ENCODE data around the gene KRT86. TPM values are rescaled to one million over a fixed set of nuclear protein-coding genes. Genes with fewer than 3 reads are reported as not detected.

KRT86 gene
- total RNA-seq, 4 donors from 2014 or later = 1.7 TPM; not detected in 3

DNA sequence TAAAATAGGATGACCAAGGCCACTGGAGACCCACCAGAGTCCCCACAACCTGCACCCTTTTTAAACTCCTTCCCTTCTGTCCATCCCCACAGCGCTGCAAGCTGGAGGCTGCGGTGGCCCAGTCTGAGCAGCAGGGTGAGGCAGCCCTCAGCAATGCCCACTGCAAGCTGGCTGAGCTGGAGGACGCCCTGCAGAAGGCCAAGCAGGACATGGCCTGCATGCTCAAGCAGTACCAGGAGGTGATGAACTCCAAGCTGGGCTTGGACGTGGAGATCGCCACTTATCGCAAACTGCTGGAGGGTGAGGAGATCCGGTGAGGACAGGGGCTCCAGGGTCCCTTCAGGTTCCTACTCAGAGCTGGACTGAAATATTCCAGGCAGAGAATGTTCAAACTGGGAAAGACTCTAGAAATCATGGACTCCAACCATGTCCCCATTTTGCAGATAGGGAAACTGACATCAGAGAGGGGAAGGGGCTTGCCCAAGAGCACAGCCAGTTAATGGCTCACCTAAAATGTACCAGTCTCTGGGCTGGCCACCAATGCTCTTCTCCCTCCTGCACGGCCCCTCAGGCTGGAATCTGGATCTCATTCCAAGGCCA, 75.7 kb downstream of the KRT86 start:
- ATAC-seq = no peak

DNA sequence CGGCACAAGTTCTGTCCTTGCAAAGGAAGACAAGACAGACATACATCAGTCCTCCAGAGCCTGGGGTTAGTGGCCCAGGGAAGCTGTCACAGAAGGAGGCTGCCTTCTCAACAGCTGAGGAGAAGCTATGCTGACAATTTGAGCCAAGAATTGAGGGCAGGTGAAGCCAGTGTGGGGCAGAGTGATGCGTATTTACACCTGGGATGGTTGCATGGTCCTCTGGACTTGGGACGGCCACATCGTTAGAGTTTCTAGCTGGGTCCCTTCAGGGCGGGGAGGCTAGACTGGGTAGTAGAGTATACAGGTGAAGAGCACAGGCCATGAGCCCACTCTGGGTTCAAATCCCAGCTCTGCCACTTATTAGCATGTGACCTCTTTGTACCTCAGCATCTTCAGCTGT, 76.3 kb downstream of the KRT86 start:
- WGBS, 2 donors (ENCODE audit: low coverage in 1 of 2) = 80 to 94% methylated on average over 2 to 5 of the region's 5 CpGs
- peaks cover 0 to 8% (median 0%) of the 10 kb centered on the region in 3 donors for H3K4me1 ChIP-seq
- TF ChIP-seq EP300 (IDR thresholded peaks at IDR 0.05) (no peak), POLR2A (IDR thresholded peaks at IDR 0.05) (no peak), CTCF (IDR thresholded peaks at IDR 0.05) (no peak), POLR2AphosphoS5 (IDR thresholded peaks at IDR 0.05) (no peak)
- H3K4me3 ChIP-seq = no peak overlapping the region
- H3K27me3 ChIP-seq = peaks cover 10% of the 10 kb centered on the region
- no peak overlapping the region for H3K27ac ChIP-seq
- H3K36me3 ChIP-seq = no peaks in the 10 kb centered on the region
- no peaks in the 10 kb centered on the region for H3K9me3 ChIP-seq
- no peak for ATAC-seq

More for the DNA sequence above, 75.7 kb downstream of the KRT86 start:
- TF ChIP-seq CTCF (IDR thresholded peaks at IDR 0.05) (no peak), POLR2AphosphoS5 (IDR thresholded peaks at IDR 0.05) (no peak), EP300 (IDR thresholded peaks at IDR 0.05) (no peak), POLR2A (IDR thresholded peaks at IDR 0.05) (no peak)
- 76 to 91% methylated on average over 2 to 6 of the region's 8 CpGs for WGBS, 2 donors (ENCODE audit: low coverage in 1 of 2)
- H3K27ac ChIP-seq = no peak overlapping the region
- H3K27me3 ChIP-seq = peaks cover 4% of the 10 kb centered on the region
- H3K36me3 ChIP-seq = no peaks in the 10 kb centered on the region
- H3K4me1 ChIP-seq = peaks cover 0 to 8% (median 0%) of the 10 kb centered on the region in 3 donors
- no peaks in the 10 kb centered on the region for H3K9me3 ChIP-seq
- no peak overlapping the region for H3K4me3 ChIP-seq

DNA sequence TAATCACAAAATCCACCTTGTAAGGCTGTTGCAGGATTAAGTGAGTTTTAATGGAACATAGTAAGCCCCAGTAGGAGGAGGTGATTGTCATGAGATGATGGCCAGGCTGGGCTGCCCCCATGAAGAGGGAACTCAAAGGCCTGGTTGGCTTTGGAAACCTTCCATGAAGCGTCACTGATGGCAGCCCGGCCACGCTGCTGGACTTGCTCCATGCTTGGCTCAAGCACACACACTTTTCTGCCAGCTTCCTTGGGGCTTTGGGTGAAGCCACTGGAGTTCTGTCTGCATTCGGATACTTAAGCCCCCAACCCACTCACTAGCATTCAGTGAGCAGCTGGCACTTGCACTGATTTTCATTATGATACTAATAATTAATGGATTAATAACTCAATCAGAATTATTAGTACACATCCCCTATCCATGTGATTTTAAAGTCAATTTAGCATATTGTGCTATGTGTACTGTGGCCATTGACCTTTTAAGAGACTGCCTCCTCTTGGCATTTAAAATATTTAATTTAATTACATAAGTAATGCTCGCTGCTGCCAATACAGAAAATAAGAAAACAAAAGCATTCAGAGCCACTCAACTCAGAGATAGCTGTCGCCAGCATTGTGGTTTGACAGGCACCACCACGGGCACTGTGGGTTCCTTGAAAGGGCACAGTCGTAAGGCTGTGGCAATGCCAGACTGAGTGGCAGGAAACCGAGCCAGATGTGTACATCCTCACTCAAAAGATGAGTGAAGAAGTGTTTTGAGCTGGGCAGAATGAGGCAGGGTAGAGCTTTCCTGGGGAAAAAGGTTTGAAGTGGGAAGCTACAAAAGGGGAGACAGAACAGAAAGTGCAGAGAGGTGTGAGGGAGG, 77.0 kb downstream of the KRT86 start:
- TF ChIP-seq CTCF (IDR thresholded peaks at IDR 0.05) (no peak), POLR2A (IDR thresholded peaks at IDR 0.05) (no peak)
- Histone ChIP-seq H3K27me3 (peaks cover 16% of the 10 kb centered on the region), H3K4me1 (peaks cover 0 to 8% (median 0%) of the 10 kb centered on the region in 3 donors), H3K36me3 (no peaks in the 10 kb centered on the region), H3K27ac (no peak overlapping the region), H3K4me3 (no peak overlapping the region), H3K9me3 (no peaks in the 10 kb centered on the region)
- 43 to 54% methylated on average over 8 to 9 of the region's 9 CpGs for WGBS, 2 donors (ENCODE audit: low coverage in 1 of 2)
- ATAC-seq = no peak

DNA sequence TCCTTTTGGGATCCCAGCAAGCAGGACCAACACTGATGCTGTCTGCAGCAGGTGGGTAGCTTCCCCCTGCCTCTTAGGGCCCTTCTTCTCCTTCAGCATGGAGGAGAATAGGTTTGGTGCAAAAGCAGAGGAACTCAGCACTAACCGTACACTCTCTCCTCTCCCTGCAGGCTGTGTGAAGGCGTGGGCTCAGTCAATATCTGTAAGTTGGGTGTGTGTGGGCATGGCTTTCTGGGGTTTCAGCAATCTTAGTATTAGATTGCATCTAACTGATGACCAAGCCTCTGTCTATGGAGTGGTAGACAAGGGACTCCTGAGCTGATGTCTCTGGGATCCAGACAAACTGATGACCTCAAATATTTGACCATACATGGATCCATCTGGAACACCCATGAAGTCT, 78.5 kb downstream of the KRT86 start:
- no peak overlapping the region for H3K27ac ChIP-seq
- ATAC-seq = no peak
- WGBS, 2 donors (ENCODE audit: low coverage in 1 of 2) = 70 to 80% methylated on average over 1 to 2 of the region's 2 CpGs
- TF ChIP-seq POLR2A (IDR thresholded peaks at IDR 0.05) (no peak), EP300 (IDR thresholded peaks at IDR 0.05) (no peak), CTCF (IDR thresholded peaks at IDR 0.05) (no peak), POLR2AphosphoS5 (IDR thresholded peaks at IDR 0.05) (no peak)
- no peaks in the 10 kb centered on the region for H3K9me3 ChIP-seq
- no peaks in the 10 kb centered on the region for H3K36me3 ChIP-seq
- H3K4me1 ChIP-seq = peaks cover 0 to 8% (median 0%) of the 10 kb centered on the region in 3 donors
- H3K27me3 ChIP-seq = peaks cover 23% of the 10 kb centered on the region
- no peak overlapping the region for H3K4me3 ChIP-seq

Measured in gastroesophageal sphincter (tissue), 4 donors.